Calu3 (cell line): ENCODE data around the gene MICAL1. TPM values are rescaled to one million over a fixed set of nuclear protein-coding genes. Genes with fewer than 3 reads are reported as not detected.

ENCODE experiments used
- BruUV-seq: library from RNA; stranded (reverse); fragments of 400-500 nt; replicated peaks from 2 replicates; lab custom pipeline; 2021; lab: Mats Ljungman, UMichigan
- CTCF ChIA-PET: fragments of 300-600 bp; sonication (Branson Sonifier 250); formaldehyde crosslinking; loops from one replicate; lab custom pipeline; 2022; ENCODE audit warnings: antibody characterized with exemption; lab: Charles Lee
- DNase-seq: peaks from one replicate; pipeline ENCODE4 v3.0.0; 2022
- H3K27ac Mint-ChIP-seq: one replicate; pipeline ENCODE4 v1.8.0; 2022; ENCODE audit warnings: mixed read lengths; ENCODE audit not compliant: unreplicated experiment
- H3K27me3 Mint-ChIP-seq: one replicate; pipeline ENCODE4 v1.8.0; 2022; ENCODE audit warnings: mixed read lengths; ENCODE audit not compliant: unreplicated experiment
- H3K36me3 Mint-ChIP-seq: one replicate; pipeline ENCODE4 v1.8.0; 2022; ENCODE audit warnings: mild to moderate bottlenecking, moderate library complexity, mixed read lengths; ENCODE audit not compliant: insufficient read depth, unreplicated experiment
- H3K4me1 Mint-ChIP-seq: one replicate; pipeline ENCODE4 v1.8.0; 2022; ENCODE audit warnings: mild to moderate bottlenecking, low read depth, mixed read lengths; ENCODE audit not compliant: unreplicated experiment
- H3K4me3 Mint-ChIP-seq: one replicate; pipeline ENCODE4 v1.8.0; 2022; ENCODE audit warnings: mild to moderate bottlenecking, low read depth, moderate library complexity, mixed read lengths; ENCODE audit not compliant: unreplicated experiment
- H3K9me3 Mint-ChIP-seq: one replicate; pipeline ENCODE4 v1.8.0; 2022; ENCODE audit warnings: low read depth, mixed read lengths; ENCODE audit not compliant: unreplicated experiment
- intact Hi-C: fragments of 100-400 bp; cut with micrococcal nuclease; formaldehyde crosslinking; loops from one replicate; pipeline ENCODE4 v1.10.0; 2022; ENCODE audit not compliant: unreplicated experiment
- total RNA-seq: library from RNA; stranded (reverse); gene quantifications from 2 replicates; pipeline ENCODE4 v1.2.3, GENCODE V29; 2022
- TF ChIP-seq, protein P1 (sequence below): fragments of 200-600 bp; IDR thresholded peaks from one replicate; pipeline ENCODE4 v1.8.0; 2022; ENCODE audit warnings: antibody characterized with exemption; ENCODE audit not compliant: unreplicated experiment

Gene MICAL1
- total RNA-seq, 1 experiment from 2014 or later = 22.5 TPM

DNA sequence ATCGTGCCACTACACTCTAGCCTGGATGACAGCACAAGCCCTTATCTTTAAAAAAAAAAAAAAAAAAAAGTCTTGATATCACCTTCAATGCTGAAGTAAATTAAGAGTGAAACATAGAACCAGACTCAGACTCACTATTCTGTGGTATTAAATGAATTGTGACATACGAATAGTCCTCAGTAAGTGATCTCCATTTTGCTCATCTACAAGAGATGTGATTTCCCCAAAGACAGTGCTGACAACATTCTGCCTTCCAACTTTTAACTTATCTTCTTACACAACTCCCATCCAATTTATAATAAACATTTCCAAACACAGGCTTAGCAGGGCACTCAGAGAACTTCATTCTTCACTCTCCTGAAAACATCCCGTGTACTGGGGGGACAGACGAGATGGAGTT lies 19.4 kb upstream of the MICAL1 start:
- Mint-ChIP-seq H3K4me1 (peaks cover 23% of the 10 kb centered on the region), H3K36me3 (peaks cover 55% of the 10 kb centered on the region), H3K4me3 (no peak overlapping the region), H3K27ac (no peak overlapping the region), H3K27me3 (no peaks in the 10 kb centered on the region), H3K9me3 (no peaks in the 10 kb centered on the region)
- CTCF ChIA-PET = no interaction called here
- intact Hi-C loops = no loop called here
- TF ChIP-seq, protein P1, sequence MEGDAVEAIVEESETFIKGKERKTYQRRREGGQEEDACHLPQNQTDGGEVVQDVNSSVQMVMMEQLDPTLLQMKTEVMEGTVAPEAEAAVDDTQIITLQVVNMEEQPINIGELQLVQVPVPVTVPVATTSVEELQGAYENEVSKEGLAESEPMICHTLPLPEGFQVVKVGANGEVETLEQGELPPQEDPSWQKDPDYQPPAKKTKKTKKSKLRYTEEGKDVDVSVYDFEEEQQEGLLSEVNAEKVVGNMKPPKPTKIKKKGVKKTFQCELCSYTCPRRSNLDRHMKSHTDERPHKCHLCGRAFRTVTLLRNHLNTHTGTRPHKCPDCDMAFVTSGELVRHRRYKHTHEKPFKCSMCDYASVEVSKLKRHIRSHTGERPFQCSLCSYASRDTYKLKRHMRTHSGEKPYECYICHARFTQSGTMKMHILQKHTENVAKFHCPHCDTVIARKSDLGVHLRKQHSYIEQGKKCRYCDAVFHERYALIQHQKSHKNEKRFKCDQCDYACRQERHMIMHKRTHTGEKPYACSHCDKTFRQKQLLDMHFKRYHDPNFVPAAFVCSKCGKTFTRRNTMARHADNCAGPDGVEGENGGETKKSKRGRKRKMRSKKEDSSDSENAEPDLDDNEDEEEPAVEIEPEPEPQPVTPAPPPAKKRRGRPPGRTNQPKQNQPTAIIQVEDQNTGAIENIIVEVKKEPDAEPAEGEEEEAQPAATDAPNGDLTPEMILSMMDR = no peak
- no TSS peak for BruUV-seq
- DNase-seq = no peak

DNA sequence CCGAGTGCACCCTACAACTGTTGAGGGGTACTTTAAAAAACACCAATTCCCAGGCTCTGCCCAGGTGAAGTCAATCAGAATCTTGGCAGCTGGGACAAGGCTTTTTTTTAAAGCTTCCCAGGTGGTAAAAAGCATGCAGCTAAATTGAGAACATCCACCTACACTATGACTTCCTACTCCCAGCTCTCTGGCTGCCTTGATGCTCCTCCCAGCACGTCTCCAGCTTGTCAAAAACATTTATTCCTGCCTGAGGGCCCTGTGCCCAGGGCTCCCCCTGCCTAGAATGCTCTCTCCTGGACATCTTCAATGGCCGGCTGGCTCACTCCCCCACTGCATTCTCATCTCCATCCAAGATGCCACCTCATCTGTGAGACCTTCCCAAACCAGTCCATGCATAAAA lies 17.5 kb upstream of the MICAL1 start:
- Mint-ChIP-seq H3K9me3 (no peaks in the 10 kb centered on the region), H3K4me1 (peaks cover 15% of the 10 kb centered on the region), H3K4me3 (no peak overlapping the region), H3K27ac (no peak overlapping the region), H3K27me3 (no peaks in the 10 kb centered on the region), H3K36me3 (peaks cover 53% of the 10 kb centered on the region)
- TF ChIP-seq, protein P1 = no peak
- CTCF ChIA-PET = no interaction called here
- BruUV-seq = no TSS peak
- intact Hi-C loops = no loop called here
- DNase-seq = no peak

DNA sequence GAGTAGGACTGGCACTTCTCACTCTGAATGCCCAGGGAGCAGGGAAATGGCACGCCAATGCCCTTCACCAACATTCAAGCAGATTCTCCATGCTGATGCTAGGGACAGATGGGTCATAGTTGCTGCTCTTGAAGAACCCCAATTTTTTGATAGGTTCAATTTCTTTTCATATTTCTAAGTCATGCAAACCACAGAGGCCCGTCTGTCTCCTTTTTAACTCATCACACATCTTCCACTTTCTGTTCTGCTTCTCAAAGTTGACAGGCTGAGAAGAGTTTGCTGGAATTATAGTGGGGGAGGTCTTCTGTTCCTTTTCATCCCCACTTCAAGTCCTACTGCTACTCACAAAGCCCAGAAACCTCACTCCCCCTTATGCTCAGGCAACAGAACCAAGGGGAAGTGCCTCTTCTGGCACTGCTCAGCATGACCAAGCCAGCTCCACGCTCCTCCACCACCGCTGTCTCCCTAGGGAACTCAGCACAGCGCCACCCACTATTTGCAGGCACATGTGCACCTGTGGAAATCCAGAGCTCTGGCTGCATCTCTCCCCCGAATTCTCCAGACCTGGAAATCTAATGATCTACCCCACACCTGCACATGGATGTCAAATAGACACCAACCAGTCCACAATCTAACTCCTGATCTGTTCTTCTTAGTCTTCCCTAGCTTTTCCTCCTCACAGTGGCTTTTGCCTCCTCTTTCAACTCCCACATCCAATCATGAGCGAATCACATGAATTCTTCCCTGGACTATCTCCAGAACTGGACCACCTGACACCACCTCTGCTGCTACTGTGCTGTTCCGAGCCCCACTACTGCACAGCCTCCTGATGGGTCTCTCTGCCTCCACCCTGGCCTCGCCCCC lies 16.8 kb upstream of the MICAL1 start:
- Mint-ChIP-seq H3K4me3 (no peak overlapping the region), H3K27ac (no peak overlapping the region), H3K9me3 (no peaks in the 10 kb centered on the region), H3K27me3 (no peaks in the 10 kb centered on the region), H3K4me1 (peaks cover 10% of the 10 kb centered on the region), H3K36me3 (peaks cover 53% of the 10 kb centered on the region)
- TF ChIP-seq, protein P1 = no peak
- no peak for DNase-seq
- CTCF ChIA-PET = no interaction called here
- BruUV-seq = no TSS peak
- intact Hi-C loops = no loop called here

- BruUV-seq = no TSS peak
- no peak for DNase-seq
- peaks cover 8% of the 10 kb centered on the region for H3K4me1 Mint-ChIP-seq
- intact Hi-C loops = no loop called here
- no peak overlapping the region for H3K4me3 Mint-ChIP-seq
- no peaks in the 10 kb centered on the region for H3K27me3 Mint-ChIP-seq
- H3K9me3 Mint-ChIP-seq = no peaks in the 10 kb centered on the region
- TF ChIP-seq, protein P1 = no peak
- H3K36me3 Mint-ChIP-seq = peaks cover 63% of the 10 kb centered on the region
- no peak overlapping the region for H3K27ac Mint-ChIP-seq
- CTCF ChIA-PET = no interaction called here
Observed at GRCh38 chr6:109471105-109471810, 15.7 kb upstream of the MICAL1 start.
